ENCODE measurements around the gene AHCTF1. TPM values are rescaled to one million over a fixed set of nuclear protein-coding genes. Genes with fewer than 3 reads are reported as not detected.

AHCTF1 gene
- total and polyA plus RNA-seq, 2 donors (not counting 1 experiment from before 2014, with no cell fraction given) = 15.8 to 30.6 TPM

- Histone ChIP-seq H3K9ac (ENCODE audit: insufficient read depth, low read length) (no peak overlapping the region), H3K27ac (ENCODE audit: insufficient read depth, low read length) (no peak overlapping the region), H3K79me2 (ENCODE audit: control insufficient read depth, insufficient read depth, low read length) (no peaks in the 10 kb centered on the region), H3K4me3 (replicated peaks in 1 of 4; ENCODE audit: control extremely low read depth in 1 of 4, insufficient read depth in 1 of 4, low read depth in 3 of 4, low read length in 4 of 4) (no peak overlapping the region), H3K27me3 (ENCODE audit: control insufficient read depth, insufficient read depth, low read length) (no peaks in the 10 kb centered on the region), H3K4me1 (ENCODE audit: control insufficient read depth, extremely low read depth, insufficient read depth, low read length) (peaks cover 3% of the 10 kb centered on the region), H3K9me3 (ENCODE audit: control insufficient read depth, insufficient read depth, low read depth, low read length) (peaks cover 3% of the 10 kb centered on the region), H4K20me1 (ENCODE audit: control insufficient read depth, extremely low read depth, insufficient read depth, low read length) (no peaks in the 10 kb centered on the region), H3K36me3 (ENCODE audit: control insufficient read depth, insufficient read depth, low read length) (no peaks in the 10 kb centered on the region), H3K4me2 (ENCODE audit: extremely low read depth, insufficient read depth, low read length) (no peak overlapping the region), H2AFZ (ENCODE audit: low read length) (no peak overlapping the region)
- TF ChIP-seq EZH2 (IDR thresholded peaks at IDR 0.05; ENCODE audit: low read length, missing control alignments) = no peak
- no peak for TF ChIP-seq CTCF (conservative IDR thresholded peaks at IDR 0.05 in 1 of 2, IDR thresholded peaks at IDR 0.05 in 1 of 2; ENCODE audit: low read depth in 1 of 2, low read length in 2 of 2)
- DNase-seq (ENCODE audit: low read depth in 2 of 2) = no peak
These were observed 142.1 kb downstream of the AHCTF1 start for GRCh38 chr1:246789454-246790339.

Other genes starting within 250 kb of the AHCTF1 start
- 43.7 and 58.0 TPM in 2 replicates for gene SCCPDH, start 207.5 kb downstream of the AHCTF1 start, total RNA-seq
- gene SCCPDH, start 207.5 kb downstream of the AHCTF1 start, polyA plus RNA-seq = 47.6 and 47.8 TPM in 2 replicates
- 1.0 and 2.6 TPM in 2 replicates for gene ZNF695, start 76.1 kb upstream of the AHCTF1 start, total RNA-seq
- 0.61 and 3.1 TPM in 2 replicates for gene ZNF695, start 76.1 kb upstream of the AHCTF1 start, polyA plus RNA-seq
- 3.0 and 3.3 TPM in 2 replicates for gene ZNF670, start 146.9 kb upstream of the AHCTF1 start, total RNA-seq
- gene ZNF670, start 146.9 kb upstream of the AHCTF1 start, polyA plus RNA-seq = 2.3 and 3.2 TPM in 2 replicates
- gene ZNF669, start 172.4 kb upstream of the AHCTF1 start, total RNA-seq = 10.2 and 11.6 TPM in 2 replicates
- gene ZNF669, start 172.4 kb upstream of the AHCTF1 start, polyA plus RNA-seq = 7.0 and 7.2 TPM in 2 replicates
- gene ZNF124, start 240.1 kb upstream of the AHCTF1 start, total RNA-seq = 25.6 and 54.2 TPM in 2 replicates
- 2.9 and 4.5 TPM in 2 replicates for gene ZNF124, start 240.1 kb upstream of the AHCTF1 start, polyA plus RNA-seq